Motor neuron (in vitro differentiated cells): ENCODE results near the gene HBG1. TPM values are rescaled to one million over a fixed set of nuclear protein-coding genes. Genes with fewer than 3 reads are reported as not detected.

Experiments used
- ATAC-seq, 8 experiments: fragments of 200-7000 bp; cut with Tn5 transposase; replicated peaks in 6 of 8; 2 replicates each; pipeline ENCODE4 v1.8.0; 2021; ENCODE audit warnings: mild to moderate bottlenecking in 8 of 8, moderate library complexity in 8 of 8
- H3K27ac ChIP-seq, 2 donors: fragments of 250-450 bp; sonication (Bioruptor Pico); 2 replicates each; pipeline ENCODE4 v1.9.0; 2021; ENCODE audit warnings: antibody characterized with exemption in 2 of 2, mild to moderate bottlenecking in 2 of 2, moderate library complexity in 1 of 2
- H3K4me1 ChIP-seq, 2 donors: fragments of 250-450 bp; sonication (Bioruptor Pico); replicated peaks in 1 of 2; 2 replicates each; pipeline ENCODE4 v1.6.1; 2021; ENCODE audit warnings: antibody characterized with exemption in 2 of 2, mild to moderate bottlenecking in 2 of 2, moderate library complexity in 1 of 2
- H3K4me3 ChIP-seq, 5 donors: fragments of 250-450 bp; sonication (Bioruptor Pico); 2 replicates each; pipeline ENCODE4 v1.9.0; 2021; ENCODE audit warnings: antibody characterized with exemption in 5 of 5, mild to moderate bottlenecking in 5 of 5, moderate library complexity in 4 of 5
- WGBS, 10 experiments: fragments of 450-650 bp; shearing (Covaris generic); methylation state at CpG; one replicate each; pipeline ENCODE4 v1.0.0; 2022; 5-methylcytosine and 5-hydroxymethylcytosine counted together
- in situ Hi-C, 9 experiments: fragments of 400-800 bp; cut with MboI; loops; one replicate each; pipeline ENCODE4 v1.15.0; 2021; ENCODE audit warnings: low sequenced_read_pairs in 9 of 9, low pct_unique_long_range_greater_than_20kb in 2 of 9; ENCODE audit not compliant: unreplicated experiment in 9 of 9
- total RNA-seq, 8 experiments: library from RNA; unstranded; fragments of 300-600 nt; gene quantifications; 2 replicates each; pipeline versions ENCODE4 v1.2.3 to v1.2.4, GENCODE V29; 2022

Gene HBG1
- total RNA-seq, 8 experiments from 2014 or later = 0.25 TPM; not detected in 7

DNA sequence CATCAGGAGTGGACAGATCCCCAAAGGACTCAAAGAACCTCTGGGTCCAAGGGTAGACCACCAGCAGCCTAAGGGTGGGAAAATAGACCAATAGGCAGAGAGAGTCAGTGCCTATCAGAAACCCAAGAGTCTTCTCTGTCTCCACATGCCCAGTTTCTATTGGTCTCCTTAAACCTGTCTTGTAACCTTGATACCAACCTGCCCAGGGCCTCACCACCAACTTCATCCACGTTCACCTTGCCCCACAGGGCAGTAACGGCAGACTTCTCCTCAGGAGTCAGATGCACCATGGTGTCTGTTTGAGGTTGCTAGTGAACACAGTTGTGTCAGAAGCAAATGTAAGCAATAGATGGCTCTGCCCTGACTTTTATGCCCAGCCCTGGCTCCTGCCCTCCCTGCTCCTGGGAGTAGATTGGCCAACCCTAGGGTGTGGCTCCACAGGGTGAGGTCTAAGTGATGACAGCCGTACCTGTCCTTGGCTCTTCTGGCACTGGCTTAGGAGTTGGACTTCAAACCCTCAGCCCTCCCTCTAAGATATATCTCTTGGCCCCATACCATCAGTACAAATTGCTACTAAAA is 22.8 kb downstream of the HBG1 start, which contains the start of gene HBB:
TSS of gene HBB (minus strand) at position 340 of the 579 bp plus-strand sequence. CDS start at position 290, 50 bp downstream.
- H3K27ac ChIP-seq = no peak within 1 kb of the TSS
- no peaks in the 10 kb centered on the region for H3K4me1 ChIP-seq
- WGBS, 10 experiments = 55 to 100% (median 75%) methylated on average over 1 to 3 of the region's 3 CpGs; no CpG with 5 or more reads in 5 of the 10 experiments
- H3K4me3 ChIP-seq = no peak within 1 kb of the TSS
- peak in 1 of 8 experiments; percentile 29 for ATAC-seq
- in situ Hi-C loops = no loop called here

DNA sequence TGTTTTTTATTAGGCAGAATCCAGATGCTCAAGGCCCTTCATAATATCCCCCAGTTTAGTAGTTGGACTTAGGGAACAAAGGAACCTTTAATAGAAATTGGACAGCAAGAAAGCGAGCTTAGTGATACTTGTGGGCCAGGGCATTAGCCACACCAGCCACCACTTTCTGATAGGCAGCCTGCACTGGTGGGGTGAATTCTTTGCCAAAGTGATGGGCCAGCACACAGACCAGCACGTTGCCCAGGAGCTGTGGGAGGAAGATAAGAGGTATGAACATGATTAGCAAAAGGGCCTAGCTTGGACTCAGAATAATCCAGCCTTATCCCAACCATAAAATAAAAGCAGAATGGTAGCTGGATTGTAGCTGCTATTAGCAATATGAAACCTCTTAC is 24.2 kb downstream of the HBG1 start:
- no peak for ATAC-seq

DNA sequence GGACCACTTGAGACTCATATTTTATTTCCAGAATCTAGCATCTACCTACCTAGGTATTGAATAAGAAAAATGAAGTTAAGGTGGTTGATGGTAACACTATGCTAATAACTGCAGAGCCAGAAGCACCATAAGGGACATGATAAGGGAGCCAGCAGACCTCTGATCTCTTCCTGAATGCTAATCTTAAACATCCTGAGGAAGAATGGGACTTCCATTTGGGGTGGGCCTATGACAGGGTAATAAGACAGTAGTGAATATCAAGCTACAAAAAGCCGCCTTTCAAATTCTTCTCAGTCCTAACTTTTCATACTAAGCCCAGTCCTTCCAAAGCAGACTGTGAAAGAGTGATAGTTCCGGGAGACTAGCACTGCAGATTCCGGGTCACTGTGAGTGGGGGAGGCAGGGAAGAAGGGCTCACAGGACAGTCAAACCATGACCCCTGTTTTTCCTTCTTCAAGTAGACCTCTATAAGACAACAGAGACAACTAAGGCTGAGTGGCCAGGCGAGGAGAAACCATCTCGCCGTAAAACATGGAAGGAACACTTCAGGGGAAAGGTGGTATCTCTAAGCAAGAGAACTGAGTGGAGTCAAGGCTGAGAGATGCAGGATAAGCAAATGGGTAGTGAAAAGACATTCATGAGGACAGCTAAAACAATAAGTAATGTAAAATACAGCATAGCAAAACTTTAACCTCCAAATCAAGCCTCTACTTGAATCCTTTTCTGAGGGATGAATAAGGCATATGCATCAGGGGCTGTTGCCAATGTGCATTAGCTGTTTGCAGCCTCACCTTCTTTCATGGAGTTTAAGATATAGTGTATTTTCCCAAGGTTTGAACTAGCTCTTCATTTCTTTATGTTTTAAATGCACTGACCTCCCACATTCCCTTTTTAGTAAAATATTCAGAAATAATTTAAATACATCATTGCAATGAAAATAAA is 24.8 kb downstream of the HBG1 start:
- H3K4me3 ChIP-seq = no peak overlapping the region
- no peak for ATAC-seq
- H3K4me1 ChIP-seq = no peaks in the 10 kb centered on the region
- in situ Hi-C loops = loop anchor here in 1 of 9 experiments (25.0 kb wide), 1 partner anchor 137 kb away; the partner anchor contains the start of gene OR51B6
- WGBS, 10 experiments = 52 to 100% (median 83%) methylated on average over 1 to 5 of the region's 6 CpGs; no CpG with 5 or more reads in 2 of the 10 experiments
- H3K27ac ChIP-seq = no peak overlapping the region

More for the DNA sequence above, 24.2 kb downstream of the HBG1 start:
- Histone ChIP-seq H3K4me3 (no peak overlapping the region), H3K4me1 (no peaks in the 10 kb centered on the region), H3K27ac (no peak overlapping the region)
- 20 to 90% (median 50%) methylated on average over 1 to 2 of the region's 2 CpGs; no CpG with 5 or more reads in 3 of the 10 experiments for WGBS, 10 experiments
- in situ Hi-C loops = no loop called here

DNA sequence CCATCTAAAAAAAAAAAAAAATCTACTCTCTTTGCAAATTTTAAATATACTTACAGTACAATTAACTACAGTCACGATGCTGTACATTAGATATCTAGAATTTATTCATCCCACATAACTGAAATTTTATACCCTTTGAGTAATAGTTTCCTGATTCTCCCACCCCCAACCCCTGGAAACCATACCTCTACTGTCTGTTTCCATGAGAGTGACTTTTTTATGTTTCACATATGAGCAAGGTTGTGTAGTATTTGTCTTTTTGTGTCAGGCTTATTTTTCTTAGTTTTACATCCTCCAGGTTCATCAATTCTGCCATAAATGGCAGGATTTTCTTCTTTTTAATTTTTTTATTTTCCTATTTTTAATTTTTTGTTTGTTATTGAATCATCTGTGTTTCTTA is 26.0 kb downstream of the HBG1 start:
- no peak overlapping the region for H3K27ac ChIP-seq
- ATAC-seq = no peak
- in situ Hi-C loops = loop anchor here in 1 of 9 experiments (25.0 kb wide), 1 partner anchor 139 kb away; the partner anchor contains the start of gene OR51B6
- no peak overlapping the region for H3K4me3 ChIP-seq
- 0 to 100% (median 47%) methylated on average over 1 of the region's 1 CpG; no CpG with 5 or more reads in 2 of the 10 experiments for WGBS, 10 experiments
- H3K4me1 ChIP-seq = no peaks in the 10 kb centered on the region

DNA sequence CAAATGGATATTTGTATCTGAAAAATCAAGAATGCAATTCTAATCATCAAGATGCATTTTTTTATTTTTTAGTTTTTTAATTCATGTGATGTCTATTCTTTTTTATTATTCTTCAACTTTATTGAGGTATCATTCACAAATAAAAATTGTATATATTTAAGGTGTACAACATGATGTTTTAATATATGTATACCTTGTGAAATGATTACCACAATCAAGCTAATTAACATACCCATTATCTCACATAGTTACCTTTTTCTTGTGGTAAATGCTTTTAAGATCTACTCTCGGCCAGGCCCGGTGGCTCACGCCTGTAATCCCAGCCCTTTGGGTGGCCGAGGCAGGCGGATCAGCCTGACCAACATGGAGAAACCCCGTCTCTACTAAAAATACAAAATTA is 26.5 kb downstream of the HBG1 start:
- WGBS, 10 experiments = 0 to 100% (median 70%) methylated on average over 1 to 6 of the region's 6 CpGs
- no peak for ATAC-seq
- in situ Hi-C loops = loop anchor here in 1 of 9 experiments (25.0 kb wide), 1 partner anchor 139 kb away; the partner anchor contains the start of gene OR51B6

DNA sequence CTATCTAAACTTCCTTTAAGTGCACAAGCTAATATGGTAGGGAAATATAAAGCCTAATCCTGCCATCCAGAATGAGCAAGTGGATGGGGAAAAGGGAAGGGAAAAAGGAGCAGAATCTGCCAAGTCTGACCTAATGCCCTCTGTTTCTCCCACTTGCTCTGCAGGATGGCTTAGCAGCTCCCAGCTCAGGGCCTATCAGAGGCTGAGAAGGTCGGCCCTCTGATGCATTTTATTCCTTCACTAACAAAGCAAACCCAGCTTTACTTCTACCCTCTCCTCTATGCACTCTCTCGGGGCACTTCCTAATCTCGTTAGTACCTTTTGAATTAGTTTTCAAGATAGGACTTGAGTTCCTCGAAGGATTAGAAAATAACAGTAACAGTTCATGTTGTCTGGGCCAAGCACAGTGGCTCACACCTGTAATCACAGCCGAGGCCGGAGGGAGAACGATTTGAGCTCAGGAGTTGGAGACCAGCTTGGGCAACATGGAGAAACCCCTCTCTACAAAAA is 39.2 kb downstream of the HBG1 start:
- WGBS, 10 experiments = 35 to 100% (median 80%) methylated on average over 1 to 6 of the region's 7 CpGs; no CpG with 5 or more reads in 3 of the 10 experiments
- no peaks in the 10 kb centered on the region for H3K4me1 ChIP-seq
- no peak for ATAC-seq
- H3K27ac ChIP-seq = no peak overlapping the region
- in situ Hi-C loops = loop anchor here in 1 of 9 experiments (25.0 kb wide), 1 partner anchor 152 kb away; the partner anchor contains the start of gene OR51B6
- H3K4me3 ChIP-seq = no peak overlapping the region

More for the DNA sequence above, 26.5 kb downstream of the HBG1 start:
- H3K27ac ChIP-seq = no peak overlapping the region
- no peaks in the 10 kb centered on the region for H3K4me1 ChIP-seq
- H3K4me3 ChIP-seq = no peak overlapping the region

DNA sequence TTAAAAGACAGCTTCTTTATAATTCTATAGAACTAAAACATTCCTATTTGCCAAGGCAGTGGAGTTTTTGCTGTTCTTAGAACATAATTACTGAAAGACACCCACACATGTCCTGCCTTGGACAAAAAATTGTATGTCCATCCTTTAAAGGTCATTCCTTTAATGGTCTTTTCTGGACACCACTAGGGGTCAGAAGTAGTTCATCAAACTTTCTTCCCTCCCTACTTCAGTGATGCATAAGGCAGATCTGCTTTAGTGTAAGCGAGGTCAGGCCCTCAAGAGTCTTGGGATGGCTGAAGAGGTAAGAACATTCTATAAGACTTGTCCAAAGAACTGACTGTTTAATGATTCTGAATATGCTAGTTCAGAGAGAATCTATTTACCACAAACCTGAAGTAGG is 44.9 kb downstream of the HBG1 start:
- no peak overlapping the region for H3K4me3 ChIP-seq
- in situ Hi-C loops = loop anchor here in 1 of 9 experiments (25.0 kb wide), 1 partner anchor 158 kb away; the partner anchor contains the start of gene OR51B6
- no peaks in the 10 kb centered on the region for H3K4me1 ChIP-seq
- WGBS, 10 experiments = 0 to 60% (median 47%) methylated on average over 1 of the region's 1 CpG; no CpG with 5 or more reads in 4 of the 10 experiments
- ATAC-seq = peak in 6 of 8 experiments; percentile 38 to 96 (median 70)
- H3K27ac ChIP-seq = no peak overlapping the region

DNA sequence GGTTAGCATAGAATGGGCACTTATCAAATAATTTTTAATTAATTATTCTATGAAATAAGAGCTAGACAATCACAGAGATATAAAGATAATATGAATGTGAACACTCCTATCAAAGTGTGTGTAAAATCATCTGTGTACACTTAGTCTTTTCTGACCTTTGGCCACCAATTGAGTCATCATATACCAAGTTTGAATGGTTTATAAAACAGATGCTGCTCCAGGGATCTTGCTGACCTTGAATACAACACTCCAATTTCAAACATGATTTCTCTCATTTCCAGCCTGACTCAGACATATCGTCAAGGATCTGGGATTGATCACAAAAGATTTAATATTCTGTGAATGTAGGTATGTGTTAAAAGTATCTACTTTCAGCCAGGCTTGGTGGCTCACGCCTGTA is 46.3 kb downstream of the HBG1 start:
- in situ Hi-C loops = loop anchor here in 1 of 9 experiments (25.0 kb wide), 1 partner anchor 159 kb away; the partner anchor contains the start of gene OR51B6
- Histone ChIP-seq H3K4me1 (no peaks in the 10 kb centered on the region), H3K4me3 (no peak overlapping the region), H3K27ac (no peak overlapping the region)
- WGBS, 10 experiments = 0 to 73% (median 64%) methylated on average over 1 to 2 of the region's 2 CpGs; no CpG with 5 or more reads in 4 of the 10 experiments
- no peak for ATAC-seq

DNA sequence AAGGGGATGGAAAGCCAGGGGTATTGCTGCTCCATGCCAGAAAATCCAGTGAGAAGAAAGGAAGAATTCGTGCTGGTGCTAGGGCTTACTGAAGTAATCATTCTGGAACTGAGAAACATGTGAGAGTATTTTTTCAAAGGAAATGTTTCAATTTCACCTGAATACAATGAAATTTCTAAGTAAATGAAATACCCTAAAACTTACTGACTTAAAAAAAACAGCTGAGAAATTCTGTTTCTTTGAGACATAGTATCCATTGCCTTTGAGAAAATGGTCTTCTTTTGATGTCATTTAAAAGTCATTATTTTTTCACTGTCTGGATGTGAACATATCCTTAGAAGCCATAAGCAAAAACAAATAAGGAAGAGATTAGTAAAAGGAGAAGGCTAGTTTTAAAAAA is 49.1 kb downstream of the HBG1 start, which contains the start of gene OR51V1:
TSS of gene OR51V1 (minus strand) at position 101 of the 400 bp plus-strand sequence. CDS start at position 101, 0 bp downstream.
- in situ Hi-C loops = loop anchor here in 1 of 9 experiments (25.0 kb wide), 1 partner anchor 162 kb away; the partner anchor contains the start of gene OR51B6
- WGBS, 10 experiments = 0 to 100% (median 63%) methylated on average over 1 of the region's 1 CpG; no CpG with 5 or more reads in 3 of the 10 experiments
- Histone ChIP-seq H3K4me1 (no peaks in the 10 kb centered on the region), H3K27ac (no peak within 1 kb of the TSS), H3K4me3 (no peak within 1 kb of the TSS)
- ATAC-seq = no peak

DNA sequence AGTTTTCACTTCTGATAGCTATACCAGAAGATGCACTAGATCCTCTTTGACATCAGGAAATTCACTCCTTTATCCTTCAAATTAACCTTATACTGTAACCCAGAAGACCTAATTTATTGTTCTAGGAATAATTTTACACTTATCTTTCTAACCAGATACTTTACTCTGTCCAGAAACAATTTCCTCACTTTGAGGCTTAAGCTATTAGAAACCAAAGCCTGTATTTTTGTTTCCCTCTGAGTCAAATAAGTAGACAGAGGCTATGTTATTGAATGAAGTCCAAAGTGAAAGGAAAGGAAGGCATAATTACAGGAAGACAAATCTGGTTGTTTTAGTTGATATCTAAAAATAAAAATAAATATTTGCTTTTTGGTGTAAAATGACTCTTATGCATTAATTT is 51.4 kb downstream of the HBG1 start:
- Histone ChIP-seq H3K4me1 (no peaks in the 10 kb centered on the region), H3K4me3 (no peak overlapping the region), H3K27ac (no peak overlapping the region)
- no peak for ATAC-seq
- in situ Hi-C loops = no loop called here
